ENCODE data around the gene CNOT3.

The CNOT3 gene

GRCh38 chr19:54127688-54128440 is 9.7 kb upstream of the CNOT3 start:
- H3K4me3 ChIP-seq (replicated peaks; ENCODE audit: low read depth, low read length): no peak overlapping the region
- no peaks in the 10 kb centered on the region for H3K27me3 ChIP-seq (replicated peaks; ENCODE audit: control insufficient read depth, insufficient read depth, low read length)
- no peak for TF ChIP-seq CTCF (IDR thresholded peaks at IDR 0.05; ENCODE audit: insufficient read depth, low read length, poor library complexity, severe bottlenecking)
- DNase-seq (ENCODE audit: extremely low read depth, insufficient read length): no peak
- peaks cover 43% of the 10 kb centered on the region for H3K36me3 ChIP-seq (ENCODE audit: control insufficient read depth, insufficient read depth, low read length)

GRCh38 chr19:54128441-54128725 is 9.2 kb upstream of the CNOT3 start:
- no peak for DNase-seq (ENCODE audit: extremely low read depth, insufficient read length)
- peaks cover 39% of the 10 kb centered on the region for H3K36me3 ChIP-seq (ENCODE audit: control insufficient read depth, insufficient read depth, low read length)
- no peak for TF ChIP-seq CTCF (IDR thresholded peaks at IDR 0.05; ENCODE audit: insufficient read depth, low read length, poor library complexity, severe bottlenecking)
- H3K4me3 ChIP-seq (replicated peaks; ENCODE audit: low read depth, low read length): no peak overlapping the region
- H3K27me3 ChIP-seq (replicated peaks; ENCODE audit: control insufficient read depth, insufficient read depth, low read length): no peaks in the 10 kb centered on the region

GRCh38 chr19:54128796-54129616 is 8.6 kb upstream of the CNOT3 start:
- DNase-seq (ENCODE audit: extremely low read depth, insufficient read length): no peak
- Histone ChIP-seq H3K27me3 (replicated peaks; ENCODE audit: control insufficient read depth, insufficient read depth, low read length) (no peaks in the 10 kb centered on the region), H3K4me3 (replicated peaks; ENCODE audit: low read depth, low read length) (no peak overlapping the region), H3K36me3 (ENCODE audit: control insufficient read depth, insufficient read depth, low read length) (peaks cover 34% of the 10 kb centered on the region)
- TF ChIP-seq CTCF (IDR thresholded peaks at IDR 0.05; ENCODE audit: insufficient read depth, low read length, poor library complexity, severe bottlenecking): no peak

- H3K4me3 ChIP-seq (replicated peaks; ENCODE audit: low read depth, low read length): no peak overlapping the region
- no peak for DNase-seq (ENCODE audit: extremely low read depth, insufficient read length)
- H3K36me3 ChIP-seq (ENCODE audit: control insufficient read depth, insufficient read depth, low read length): peaks cover 29% of the 10 kb centered on the region
- H3K27me3 ChIP-seq (replicated peaks; ENCODE audit: control insufficient read depth, insufficient read depth, low read length): no peaks in the 10 kb centered on the region
- TF ChIP-seq CTCF (IDR thresholded peaks at IDR 0.05; ENCODE audit: insufficient read depth, low read length, poor library complexity, severe bottlenecking): no peak
These were observed 8.0 kb upstream of the CNOT3 start for GRCh38 chr19:54129617-54129996.

- TF ChIP-seq CTCF (IDR thresholded peaks at IDR 0.05; ENCODE audit: insufficient read depth, low read length, poor library complexity, severe bottlenecking): no peak
- no peak overlapping the region for H3K4me3 ChIP-seq (replicated peaks; ENCODE audit: low read depth, low read length)
- DNase-seq (ENCODE audit: extremely low read depth, insufficient read length): no peak
- no peaks in the 10 kb centered on the region for H3K27me3 ChIP-seq (replicated peaks; ENCODE audit: control insufficient read depth, insufficient read depth, low read length)
- peaks cover 17% of the 10 kb centered on the region for H3K36me3 ChIP-seq (ENCODE audit: control insufficient read depth, insufficient read depth, low read length)
These were observed 4.1 kb upstream of the CNOT3 start for GRCh38 chr19:54133312-54133956.

All from GM06990 (cell line).